Activated T-cell treated with anti-CD3 and anti-CD28 coated beads for 1 hour (primary cell): ENCODE results near the gene KLF11.
"Not testable (repeated sequence)": the region's sequence is repeated elsewhere in the genome, so short reads cannot be mapped to it uniquely, and the experiment has no call there.

Experiments used
- DNase-seq: peaks from one replicate; pipeline ENCODE4 v3.0.0-alpha.2; 2020; ENCODE audit warnings: low read depth

KLF11 gene

DNA sequence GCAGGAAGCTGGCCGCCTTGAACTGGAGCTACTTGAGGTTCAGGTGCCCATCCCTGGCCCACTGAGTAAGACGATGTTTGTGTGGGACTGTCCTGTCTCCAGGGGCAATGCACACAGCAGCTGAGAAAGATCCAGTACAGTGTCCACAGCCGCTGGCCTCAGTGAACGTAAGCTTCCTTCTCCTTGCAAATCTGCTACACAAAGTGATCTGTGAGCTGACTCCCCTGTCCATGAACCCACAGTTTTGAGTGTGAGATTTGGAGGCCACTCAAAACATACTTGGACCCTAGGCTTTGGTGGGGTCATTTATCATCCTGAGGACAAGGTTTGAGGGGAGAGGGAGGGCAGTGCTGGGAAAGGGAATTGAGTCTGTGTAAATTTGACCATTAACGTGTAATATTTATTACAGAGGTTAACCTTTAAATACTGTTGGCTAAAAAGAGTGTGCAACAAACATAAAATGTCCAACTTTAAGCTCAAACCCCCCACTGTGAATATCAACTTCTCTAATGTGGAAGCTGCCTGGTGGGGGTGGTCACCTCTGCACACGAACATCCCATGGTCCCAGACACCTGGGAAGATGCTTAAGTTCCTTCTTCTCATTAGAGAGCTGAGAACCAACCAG is 41.8 kb downstream of the KLF11 start:
- DNase-seq, result no peak

DNA sequence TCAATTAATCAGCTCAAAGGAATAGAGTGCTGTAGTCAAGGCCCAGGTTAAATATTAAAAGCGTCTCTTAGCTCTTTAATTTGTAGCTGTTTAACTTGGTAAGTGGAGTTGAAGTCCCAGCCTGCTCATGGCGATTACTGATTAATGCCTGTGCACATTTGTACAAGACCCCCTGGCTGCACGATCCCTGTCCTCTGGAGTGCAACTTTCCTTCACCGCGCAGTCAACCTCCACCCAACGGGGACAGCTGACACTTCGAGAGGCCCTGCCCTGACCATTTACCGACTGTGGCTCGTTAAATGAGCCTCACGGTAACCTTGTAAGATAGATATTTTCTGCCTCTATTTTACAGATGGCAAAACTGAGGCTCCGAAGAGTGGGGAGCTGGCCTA is 42.3 kb downstream of the KLF11 start:
- DNase-seq, result no peak

DNA sequence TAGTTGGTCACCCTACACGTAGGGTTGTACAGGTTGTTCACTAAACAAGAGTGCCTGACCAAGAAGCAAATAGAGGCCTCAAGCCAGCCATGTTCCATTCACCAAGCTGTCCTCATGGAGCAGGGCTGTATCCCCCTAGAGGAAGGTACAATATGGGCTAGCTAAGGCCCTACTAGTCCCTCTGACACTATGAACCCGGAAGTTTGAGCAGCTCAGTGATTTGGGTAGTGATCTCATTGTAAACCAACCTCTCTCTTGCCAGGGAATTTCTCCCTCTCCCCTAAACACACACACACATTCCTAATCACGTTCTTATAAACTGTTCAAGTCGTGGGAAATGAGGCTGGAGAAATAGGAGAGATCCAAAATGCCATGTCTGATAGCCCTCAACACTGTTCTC is 43.6 kb downstream of the KLF11 start:
- DNase-seq, result no peak

DNA sequence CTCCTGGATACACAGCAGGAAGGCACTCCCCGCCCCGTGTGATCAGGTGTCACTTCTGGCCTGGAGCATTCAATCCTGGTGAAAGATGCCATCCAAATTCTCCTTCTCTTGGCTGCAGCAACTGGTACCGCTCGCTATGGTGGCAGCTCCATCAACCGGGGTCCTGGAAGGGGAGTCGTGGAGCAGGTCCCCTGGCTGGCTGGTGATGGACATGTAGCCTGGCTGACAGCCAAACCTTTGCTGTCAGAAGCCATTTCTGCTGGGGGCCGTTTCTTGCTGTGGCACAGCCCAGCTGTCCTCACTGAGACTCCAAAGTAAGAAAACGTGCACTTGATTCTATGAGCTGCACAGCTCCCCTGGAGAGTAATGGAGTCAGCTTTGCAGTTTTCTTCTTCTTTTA is 44.0 kb downstream of the KLF11 start:
- DNase-seq, result no peak

DNA sequence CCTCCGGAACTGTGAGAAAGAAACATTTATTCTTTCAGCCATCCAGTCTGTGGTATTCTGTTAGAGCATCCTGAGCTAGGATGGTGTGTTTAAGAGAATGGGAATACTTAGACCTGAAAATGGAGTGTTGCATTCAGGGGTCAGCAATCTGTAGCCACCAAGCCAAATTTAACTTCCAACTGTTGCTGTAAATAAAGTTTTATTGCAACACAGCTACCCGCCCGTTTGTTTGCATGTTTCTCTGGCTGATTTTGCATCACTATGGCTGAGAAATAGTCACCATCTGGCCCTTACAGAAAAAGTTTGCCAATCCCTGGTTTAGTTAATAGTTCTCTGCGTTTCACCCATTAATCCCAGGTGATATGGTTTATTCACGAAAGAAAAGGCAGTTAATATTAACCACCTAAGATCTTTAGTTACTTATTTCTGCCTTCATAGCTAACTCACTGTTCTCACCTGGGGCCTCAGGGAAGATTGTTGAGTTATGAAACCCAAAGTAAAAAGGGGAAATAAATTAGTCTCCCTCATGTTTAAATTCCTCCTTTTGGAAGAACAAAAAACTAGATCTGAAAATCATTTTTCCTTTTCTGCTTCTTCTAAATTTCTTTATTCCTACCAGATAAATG is 46.3 kb downstream of the KLF11 start:
- DNase-seq, result no peak

DNA sequence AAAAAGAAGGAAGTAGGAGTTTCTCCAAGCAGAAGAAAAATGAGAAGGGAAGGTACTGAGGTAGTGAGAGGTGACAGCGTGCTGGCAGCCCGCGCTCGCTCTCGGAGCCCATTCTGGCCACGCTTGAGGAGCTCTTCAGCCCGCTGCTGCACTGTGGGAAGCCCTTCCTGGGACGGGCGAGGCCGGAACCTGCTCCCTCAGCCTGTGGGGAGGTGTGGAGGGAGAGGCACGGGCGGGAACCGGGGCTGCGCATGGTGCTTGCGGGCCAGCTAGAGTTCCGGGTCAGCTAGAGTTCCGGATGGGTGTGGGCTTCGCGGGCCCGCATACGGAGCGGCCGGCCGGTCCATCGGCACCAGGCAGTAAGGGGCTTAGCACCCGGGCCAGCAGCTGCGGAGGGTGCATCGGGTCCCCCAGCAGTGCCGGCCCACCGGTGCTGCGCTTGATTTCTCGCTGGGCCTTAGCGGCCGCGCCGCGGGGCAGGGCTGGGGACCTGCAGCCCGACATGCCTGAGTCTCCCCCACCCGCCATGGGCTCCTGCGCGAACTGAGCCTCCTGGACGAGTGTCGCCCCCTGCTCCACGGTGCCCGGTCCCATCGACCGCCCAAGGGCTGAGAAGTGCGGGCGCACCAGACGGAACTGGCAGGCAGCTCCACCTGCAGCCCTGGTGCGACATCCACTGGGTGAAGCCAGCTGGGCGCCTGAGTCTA is 48.0 kb downstream of the KLF11 start:
- DNase-seq, result no peak

DNA sequence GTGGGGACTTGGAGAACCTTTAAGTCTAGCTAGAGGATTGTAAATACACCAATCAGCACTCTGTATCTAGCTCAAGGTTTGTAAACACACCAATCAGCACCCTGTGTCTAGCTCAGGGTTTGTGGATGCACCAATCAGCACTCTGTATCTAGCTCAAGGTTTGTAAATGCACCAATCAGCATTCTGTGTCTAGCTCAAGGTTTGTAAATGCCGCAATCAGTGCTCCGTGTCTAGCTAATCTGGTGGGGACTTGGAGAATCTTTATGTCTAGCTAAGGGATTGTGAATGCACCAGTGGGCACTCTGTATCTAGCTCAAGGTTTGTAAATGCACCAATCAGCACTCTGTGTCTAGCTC is 48.5 kb downstream of the KLF11 start:
- not testable (repeated sequence) for DNase-seq

DNA sequence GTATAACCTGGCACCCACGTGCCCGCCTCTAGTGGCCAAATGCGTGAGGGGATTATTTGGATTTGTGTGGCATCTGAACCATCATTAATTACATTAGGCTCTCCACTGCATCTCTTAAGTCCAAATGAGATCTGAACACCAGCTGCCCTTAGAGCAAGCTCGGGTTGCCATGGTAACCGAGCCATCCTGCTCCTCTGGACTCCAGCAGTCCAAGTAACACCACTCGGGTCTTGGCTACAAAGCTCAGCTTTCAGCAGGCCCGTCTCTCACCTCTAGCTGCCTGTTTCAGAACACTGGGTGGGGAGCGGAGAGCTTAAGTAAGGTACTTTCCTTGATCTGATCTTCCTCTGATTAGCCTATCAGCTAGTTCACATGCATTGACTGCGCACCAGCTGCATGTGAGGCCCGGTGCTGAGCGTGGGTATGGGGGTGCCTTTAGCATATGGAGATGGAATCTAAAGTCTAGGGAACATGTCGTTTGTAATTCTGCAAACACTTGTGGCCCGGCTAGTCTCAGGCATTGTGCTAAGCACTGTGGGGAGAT is 51.0 kb downstream of the KLF11 start:
- DNase-seq, result no peak

DNA sequence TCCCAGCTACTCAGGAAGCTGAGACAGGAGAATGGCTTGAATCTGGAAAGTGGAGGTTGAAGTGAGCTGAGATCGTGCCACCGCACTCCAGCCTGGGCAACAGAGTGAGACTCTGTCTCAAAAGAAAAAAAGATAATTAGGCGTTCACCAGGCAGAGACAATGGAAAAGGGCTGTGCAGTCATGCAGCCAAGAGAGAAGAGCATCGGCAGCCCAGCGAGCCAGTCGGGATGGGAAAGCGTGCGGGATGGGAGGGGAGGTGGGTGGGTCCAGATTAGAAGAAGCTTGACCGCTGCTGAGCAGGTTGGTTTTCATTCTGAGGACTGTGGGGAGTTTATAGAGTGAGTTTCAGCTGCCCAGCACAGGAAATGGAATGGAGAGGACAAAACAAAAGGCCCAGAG is 51.8 kb downstream of the KLF11 start:
- no peak for DNase-seq

DNA sequence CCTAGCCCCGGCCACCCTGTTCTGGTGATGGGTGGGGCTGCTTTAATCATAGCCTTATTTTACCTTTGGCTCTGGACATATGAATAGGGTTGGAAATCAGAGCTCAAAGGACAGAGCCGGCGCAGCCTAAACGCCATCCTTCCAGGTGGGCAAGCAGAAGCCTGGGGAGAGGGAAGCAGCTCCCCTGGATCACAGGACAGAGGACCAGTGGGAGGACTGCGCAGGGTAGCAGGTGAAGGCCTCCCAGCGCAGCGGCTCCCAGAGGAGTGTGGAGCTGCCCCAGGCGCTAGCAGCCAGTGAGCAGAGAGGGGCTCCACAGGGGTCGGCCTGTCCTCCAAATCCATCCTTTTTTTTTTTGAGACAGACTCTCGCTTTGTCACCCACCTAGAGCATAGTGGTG is 53.3 kb downstream of the KLF11 start:
- DNase-seq, result no peak

DNA sequence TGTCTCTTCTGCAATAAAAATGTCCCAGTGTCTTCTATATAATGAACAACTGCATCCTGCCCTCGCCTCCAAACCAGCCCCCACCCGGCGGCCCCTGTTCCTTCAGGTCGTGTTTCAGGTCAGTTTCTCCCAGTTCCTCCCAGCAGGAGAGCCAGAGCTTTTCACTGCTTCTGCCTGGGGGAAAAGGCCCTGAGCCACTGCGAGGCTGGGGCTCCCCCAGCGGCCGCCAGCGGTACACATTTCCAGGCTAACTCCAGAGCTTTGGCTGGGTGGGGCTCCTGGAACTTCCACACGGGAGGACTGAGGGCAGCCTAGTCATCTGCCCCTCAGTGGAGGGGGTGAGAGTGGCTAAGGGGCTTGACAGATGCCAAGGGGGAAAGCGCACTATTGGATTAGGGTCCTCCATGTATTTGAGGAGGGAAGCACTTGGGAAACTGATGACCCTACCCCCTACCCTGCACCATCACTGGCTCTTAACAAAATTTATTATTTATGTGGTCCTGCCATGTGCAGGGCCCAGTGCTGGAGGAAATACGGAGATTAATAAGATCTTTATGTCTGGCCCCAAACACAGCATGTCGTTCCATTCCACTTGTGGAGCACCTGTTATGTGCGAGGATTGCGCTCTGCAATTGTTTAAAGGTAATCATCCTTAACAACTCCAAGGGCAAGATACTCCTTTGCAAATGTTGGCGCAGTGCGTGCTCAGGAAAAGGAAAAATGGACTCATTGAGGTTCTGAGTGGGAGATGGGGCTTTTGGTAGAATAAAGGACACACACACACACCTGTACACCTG is 54.2 kb downstream of the KLF11 start:
- no peak for DNase-seq

DNA sequence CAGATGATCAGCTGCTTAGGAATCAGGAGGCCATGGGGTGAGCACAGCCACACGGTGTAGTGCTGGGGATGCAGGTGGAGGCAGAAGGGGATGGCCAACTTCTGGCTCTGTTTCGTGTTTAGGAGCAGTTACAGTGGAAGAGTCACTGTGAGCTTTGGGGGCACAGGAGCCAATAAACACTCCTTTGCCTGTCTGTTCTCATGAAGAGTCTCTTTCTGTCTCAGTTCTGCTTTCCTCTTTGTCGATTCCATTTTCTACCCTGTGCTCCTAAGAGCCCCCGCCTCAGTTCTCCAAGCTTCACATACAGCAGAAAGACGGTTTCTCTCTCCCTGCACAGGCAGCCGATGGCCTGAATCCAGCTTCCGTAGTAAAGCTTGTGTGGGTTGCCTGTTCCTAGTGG is 58.1 kb downstream of the KLF11 start:
- no peak for DNase-seq

DNA sequence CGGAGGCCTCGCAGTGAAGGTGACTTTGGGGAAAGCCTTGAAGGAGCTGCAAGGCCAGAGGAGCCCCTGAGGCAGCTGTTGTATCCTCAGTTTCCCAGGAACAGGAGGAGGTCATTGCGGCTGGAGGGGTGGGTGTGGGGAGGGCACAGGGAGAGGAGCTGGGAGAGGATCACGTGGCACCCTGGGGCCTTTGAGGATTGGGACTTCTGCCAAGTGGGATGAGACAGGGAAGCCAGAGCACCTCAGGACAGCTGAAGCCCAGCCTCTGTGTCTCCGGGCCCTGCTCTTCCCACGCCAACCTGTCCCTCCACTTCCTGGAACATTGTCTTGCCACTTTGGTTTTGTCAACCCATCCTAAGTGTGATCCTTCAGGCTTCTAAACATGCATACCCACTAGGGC is 59.8 kb downstream of the KLF11 start:
- DNase-seq, result no peak
